ENCODE measurements around the gene MKI67. TPM values are rescaled to one million over a fixed set of nuclear protein-coding genes. Genes with fewer than 3 reads are reported as not detected.

Gene MKI67
- total and polyA plus RNA-seq, 9 of the 15 experiments (the other 6 are each of a cell fraction or from before 2014, with no cell fraction given), result 11.8 to 86.5 (median 36.0) TPM

- TF ChIP-seq ATF6 (CRISPR knock-in tag; IDR thresholded peaks at IDR 0.05), result no peak
These were observed 65.6 kb downstream of the MKI67 start (continued) for GRCh38 chr10:128060341-128061250.

- Histone ChIP-seq H3K9ac (ENCODE audit: insufficient read depth in 1 of 2, low read depth in 2 of 2, low read length in 2 of 2) (no peak overlapping the region), H3K9me3 (replicated peaks; ENCODE audit: control insufficient read depth, insufficient read depth, low read depth, low read length) (no peaks in the 10 kb centered on the region), H3K79me2 (ENCODE audit: control insufficient read depth, insufficient read depth, low read length) (no peaks in the 10 kb centered on the region), H3K4me1 (replicated peaks in 1 of 2; ENCODE audit: control insufficient read depth in 2 of 2, insufficient read depth in 2 of 2, low read length in 2 of 2) (peaks cover 0 to 3% of the 10 kb centered on the region in 2 experiments; a peak in 2 of 5 replicates), H3K27ac (ENCODE audit: extremely low read depth, low read depth, low read length) (no peak overlapping the region), H3K36me3 (ENCODE audit: control insufficient read depth, insufficient read depth, low read length) (no peaks in the 10 kb centered on the region), H4K20me1 (replicated peaks; ENCODE audit: control insufficient read depth, insufficient read depth, low read length) (no peaks in the 10 kb centered on the region), H3K4me3 (no peak overlapping the region), H3K4me2 (ENCODE audit: insufficient read depth, low read length) (no peak overlapping the region), H3K27me3 (ENCODE audit: control insufficient read depth in 2 of 2, insufficient read depth in 2 of 2, low read length in 2 of 2) (peaks cover 0 to 22% of the 10 kb centered on the region in 2 experiments; a peak in 3 of 5 replicates), H2AFZ (ENCODE audit: low read depth, low read length) (no peak overlapping the region), H3K9me1 (ENCODE audit: control insufficient read depth, insufficient read depth, low read length) (no peaks in the 10 kb centered on the region)
- no peak for DNase-seq (ENCODE audit: extremely low read depth in 1 of 4, low spot score in 3 of 4)
- no peak for ATAC-seq
- ChIA-PET CTCF (ENCODE audit: low intra/inter-chr PET ratio) (no interaction called here), POLR2A (no interaction called here)
- no TSS peak for BruUV-seq (replicated peaks)
- FAIRE-seq, result peak; percentile 32
- WGBS (ENCODE audit: insufficient coverage, low coverage, missing lambda C conversion rate), result 0% methylated on average over 1 of the region's 1 CpG
- in situ Hi-C loops (cut with MboI) (no loop called here), intact Hi-C loops (cut with micrococcal nuclease) (loop anchor here (10.0 kb wide), 1 partner anchor 45 kb away; no protein-coding TSS in a partner anchor)
- TF ChIP-seq ZBTB7A (IDR thresholded peaks at IDR 0.05; ENCODE audit: borderline replicate concordance, control insufficient read depth, low read depth, low read length) (no peak), E2F4 (CRISPR knock-in tag; IDR thresholded peaks at IDR 0.05; ENCODE audit: low read depth) (no peak), PBX2 (CRISPR knock-in tag; IDR thresholded peaks at IDR 0.05; ENCODE audit: low read depth) (no peak), PBX2 (tag; conservative IDR thresholded peaks at IDR 0.05; ENCODE audit: low read depth) (no peak), MCM3 (IDR thresholded peaks at IDR 0.05) (no peak), GTF2A2 (tag; IDR thresholded peaks at IDR 0.05) (no peak), THAP12 (CRISPR knock-in tag; IDR thresholded peaks at IDR 0.05) (no peak), ZNF384 (IDR thresholded peaks at IDR 0.05; ENCODE audit: low read depth, low read length) (no peak)
These were observed 66.3 kb downstream of the MKI67 start for GRCh38 chr10:128059982-128060293.

All from K562 (cell line).